ENCODE results near the gene HES5.
"Not testable (repeated sequence)": the region's sequence is repeated elsewhere in the genome, so short reads cannot be mapped to it uniquely, and the experiment has no call there.

Gene HES5, protein sequence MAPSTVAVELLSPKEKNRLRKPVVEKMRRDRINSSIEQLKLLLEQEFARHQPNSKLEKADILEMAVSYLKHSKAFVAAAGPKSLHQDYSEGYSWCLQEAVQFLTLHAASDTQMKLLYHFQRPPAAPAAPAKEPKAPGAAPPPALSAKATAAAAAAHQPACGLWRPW

DNA sequence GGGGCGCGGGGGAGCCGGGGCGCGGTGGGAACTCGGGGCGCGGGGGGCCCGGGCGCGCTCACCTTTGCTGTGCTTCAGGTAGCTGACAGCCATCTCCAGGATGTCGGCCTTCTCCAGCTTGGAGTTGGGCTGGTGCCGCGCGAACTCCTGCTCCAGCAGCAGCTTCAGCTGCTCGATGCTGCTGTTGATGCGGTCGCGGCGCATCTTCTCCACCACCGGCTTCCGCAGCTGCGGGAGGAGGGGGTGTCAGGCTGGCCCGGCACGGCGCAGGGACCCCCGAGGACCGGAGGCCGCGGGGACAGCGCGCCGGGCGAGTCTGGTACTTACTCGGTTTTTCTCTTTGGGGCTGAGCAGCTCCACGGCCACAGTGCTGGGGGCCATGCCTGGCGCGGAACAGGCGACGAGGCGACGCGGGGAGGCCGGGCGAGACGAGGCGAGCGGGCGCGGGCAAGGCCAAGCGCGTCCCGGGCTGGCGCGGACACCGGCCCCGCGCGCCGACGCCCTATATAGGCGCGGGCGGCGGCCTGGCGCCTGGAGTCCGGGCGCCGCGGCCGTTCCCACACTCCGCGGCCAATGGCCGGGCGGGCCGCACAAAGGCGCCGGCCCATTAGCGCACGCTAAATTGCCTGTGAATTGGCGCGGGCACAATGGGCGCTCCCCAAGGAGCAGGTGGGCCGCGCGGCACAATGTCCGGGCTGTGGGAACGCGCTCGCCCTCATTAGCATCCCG lies at the start of gene HES5:
Gene HES5, minus strand, starts transcription at position 480 of the 729 bp plus-strand sequence. Its CDS starts 99 bp downstream, at position 381.
- DNase-seq (ENCODE audit: low read depth): no peak
- H3K4me3 ChIP-seq (ENCODE audit: low read depth, low read length): no peak within 1 kb of the TSS
- TF ChIP-seq, protein P1, sequence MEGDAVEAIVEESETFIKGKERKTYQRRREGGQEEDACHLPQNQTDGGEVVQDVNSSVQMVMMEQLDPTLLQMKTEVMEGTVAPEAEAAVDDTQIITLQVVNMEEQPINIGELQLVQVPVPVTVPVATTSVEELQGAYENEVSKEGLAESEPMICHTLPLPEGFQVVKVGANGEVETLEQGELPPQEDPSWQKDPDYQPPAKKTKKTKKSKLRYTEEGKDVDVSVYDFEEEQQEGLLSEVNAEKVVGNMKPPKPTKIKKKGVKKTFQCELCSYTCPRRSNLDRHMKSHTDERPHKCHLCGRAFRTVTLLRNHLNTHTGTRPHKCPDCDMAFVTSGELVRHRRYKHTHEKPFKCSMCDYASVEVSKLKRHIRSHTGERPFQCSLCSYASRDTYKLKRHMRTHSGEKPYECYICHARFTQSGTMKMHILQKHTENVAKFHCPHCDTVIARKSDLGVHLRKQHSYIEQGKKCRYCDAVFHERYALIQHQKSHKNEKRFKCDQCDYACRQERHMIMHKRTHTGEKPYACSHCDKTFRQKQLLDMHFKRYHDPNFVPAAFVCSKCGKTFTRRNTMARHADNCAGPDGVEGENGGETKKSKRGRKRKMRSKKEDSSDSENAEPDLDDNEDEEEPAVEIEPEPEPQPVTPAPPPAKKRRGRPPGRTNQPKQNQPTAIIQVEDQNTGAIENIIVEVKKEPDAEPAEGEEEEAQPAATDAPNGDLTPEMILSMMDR (IDR thresholded peaks at IDR 0.05; ENCODE audit: low read depth, low read length, missing control alignments): no peak
- in situ Hi-C loops (cut with HindIII; ENCODE audit: low sequenced_read_pairs): no loop called here

DNA sequence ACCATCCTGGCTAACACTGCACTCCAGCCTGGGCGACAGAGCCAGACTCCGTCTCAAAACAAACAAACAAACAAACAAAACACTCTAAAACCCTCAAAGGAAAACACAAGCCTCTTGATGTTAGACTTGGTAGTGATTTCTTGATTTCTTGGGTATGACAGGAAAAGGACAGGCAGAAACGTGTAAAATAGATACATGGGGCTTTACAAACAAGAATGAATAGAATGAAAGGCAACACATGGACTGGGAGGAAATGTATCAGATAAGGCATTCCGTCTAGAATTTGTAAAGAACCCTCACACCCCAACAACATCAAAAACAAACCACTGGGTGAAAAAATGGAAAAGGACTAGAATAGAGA lies 48.7 kb upstream of the HES5 start:
- in situ Hi-C loops (cut with HindIII; ENCODE audit: low sequenced_read_pairs): no loop called here
- H3K4me3 ChIP-seq (ENCODE audit: low read depth, low read length): no peak overlapping the region
- TF ChIP-seq, protein P1 (IDR thresholded peaks at IDR 0.05; ENCODE audit: low read depth, low read length, missing control alignments): no peak
- no peak for DNase-seq (ENCODE audit: low read depth)

DNA sequence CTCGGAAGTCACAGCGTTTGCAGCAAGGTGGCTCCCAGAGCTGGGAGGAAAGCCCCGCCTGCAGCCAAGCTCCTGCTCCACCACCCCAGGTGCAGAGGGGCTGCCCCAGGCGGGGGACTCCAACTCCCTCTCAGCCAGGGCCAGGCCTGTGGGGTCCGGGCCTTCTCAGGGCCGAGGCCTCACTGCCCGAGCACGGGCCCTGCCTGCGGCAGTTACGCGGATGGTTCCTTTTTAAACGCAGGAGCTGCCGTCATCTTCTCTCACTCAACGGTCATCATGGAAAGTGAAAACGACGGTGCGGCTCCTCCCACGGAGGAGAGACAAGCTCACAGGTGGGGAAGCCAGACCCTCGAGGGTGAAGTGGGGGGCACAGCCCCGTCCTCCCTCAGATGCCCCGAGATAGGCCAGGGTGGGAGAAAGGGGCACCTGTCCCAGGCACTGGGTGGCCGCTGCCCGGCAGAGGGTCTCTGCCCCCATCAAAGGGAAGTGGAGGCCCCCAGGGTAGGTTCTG lies 47.6 kb upstream of the HES5 start:
- DNase-seq (ENCODE audit: low read depth); in situ Hi-C loops (cut with HindIII; ENCODE audit: low sequenced_read_pairs); H3K4me3 ChIP-seq (ENCODE audit: low read depth, low read length): not testable (repeated sequence)

DNA sequence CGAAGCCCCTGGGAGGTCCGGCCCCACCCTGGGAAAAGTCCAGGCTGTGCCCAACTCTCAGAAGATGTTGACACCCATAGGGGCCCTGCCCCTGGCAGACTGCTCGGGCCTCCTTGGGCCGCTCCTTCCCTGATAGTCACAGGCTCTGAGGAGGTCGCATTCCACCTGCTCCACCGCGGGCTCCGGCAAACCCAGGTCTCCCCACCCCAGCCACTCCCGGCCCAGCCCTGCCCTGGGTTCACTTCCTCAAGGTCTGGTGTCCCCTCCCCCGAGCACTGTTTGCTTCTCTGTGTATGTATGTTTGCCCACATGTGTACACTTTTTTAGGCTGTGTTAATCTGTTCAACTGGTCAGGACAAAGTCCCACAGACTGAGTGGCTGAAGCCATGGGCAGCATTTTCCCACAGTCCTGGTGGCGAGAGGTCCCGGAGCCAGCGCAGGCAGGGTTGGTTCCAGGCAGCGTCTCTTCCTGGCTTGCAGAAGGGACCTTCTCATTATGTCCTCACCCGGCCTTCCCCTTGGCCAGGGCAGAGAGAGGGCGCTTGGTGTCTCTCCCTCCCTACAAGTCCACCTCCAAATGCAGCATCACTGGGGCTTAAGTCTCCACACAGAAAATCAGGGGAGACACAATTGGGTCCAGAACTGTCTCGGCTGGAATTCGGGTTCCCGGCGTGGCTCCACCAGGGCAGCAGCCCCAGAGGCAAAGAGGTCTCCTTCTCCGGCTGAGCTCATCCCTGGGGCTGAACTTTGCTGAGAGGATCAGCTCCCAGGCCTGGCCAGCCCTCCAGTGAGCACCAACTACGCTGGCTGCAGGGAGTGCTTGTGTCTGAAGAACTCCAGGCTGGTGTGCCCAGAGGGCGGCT lies 46.0 kb upstream of the HES5 start:
- no peak overlapping the region for H3K4me3 ChIP-seq (ENCODE audit: low read depth, low read length)
- TF ChIP-seq, protein P1 (IDR thresholded peaks at IDR 0.05; ENCODE audit: low read depth, low read length, missing control alignments): no peak
- in situ Hi-C loops (cut with HindIII; ENCODE audit: low sequenced_read_pairs): no loop called here

DNA sequence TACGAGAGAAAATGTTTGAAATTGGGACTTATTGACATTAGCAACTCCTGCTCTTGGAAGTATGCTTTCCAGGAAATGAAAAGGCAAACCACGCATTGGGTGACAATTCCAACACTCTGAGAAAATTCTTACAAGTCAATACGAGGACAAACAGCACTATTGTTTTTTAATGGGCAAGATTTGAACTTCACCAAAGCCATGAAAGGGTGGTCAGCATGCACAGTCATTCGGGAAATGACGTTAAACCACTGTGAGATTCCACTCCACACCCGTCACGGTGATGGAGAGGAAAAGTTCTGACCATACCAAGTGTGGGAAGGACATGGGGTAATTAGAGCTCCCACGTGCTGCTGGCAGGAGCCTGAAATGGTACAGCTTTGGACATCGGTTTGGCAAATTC lies 44.3 kb upstream of the HES5 start:
- H3K4me3 ChIP-seq (ENCODE audit: low read depth, low read length): no peak overlapping the region
- in situ Hi-C loops (cut with HindIII; ENCODE audit: low sequenced_read_pairs): no loop called here
- no peak for DNase-seq (ENCODE audit: low read depth)
- TF ChIP-seq, protein P1 (IDR thresholded peaks at IDR 0.05; ENCODE audit: low read depth, low read length, missing control alignments): no peak

More for the DNA sequence above, 46.0 kb upstream of the HES5 start:
- DNase-seq (ENCODE audit: low read depth): no peak

DNA sequence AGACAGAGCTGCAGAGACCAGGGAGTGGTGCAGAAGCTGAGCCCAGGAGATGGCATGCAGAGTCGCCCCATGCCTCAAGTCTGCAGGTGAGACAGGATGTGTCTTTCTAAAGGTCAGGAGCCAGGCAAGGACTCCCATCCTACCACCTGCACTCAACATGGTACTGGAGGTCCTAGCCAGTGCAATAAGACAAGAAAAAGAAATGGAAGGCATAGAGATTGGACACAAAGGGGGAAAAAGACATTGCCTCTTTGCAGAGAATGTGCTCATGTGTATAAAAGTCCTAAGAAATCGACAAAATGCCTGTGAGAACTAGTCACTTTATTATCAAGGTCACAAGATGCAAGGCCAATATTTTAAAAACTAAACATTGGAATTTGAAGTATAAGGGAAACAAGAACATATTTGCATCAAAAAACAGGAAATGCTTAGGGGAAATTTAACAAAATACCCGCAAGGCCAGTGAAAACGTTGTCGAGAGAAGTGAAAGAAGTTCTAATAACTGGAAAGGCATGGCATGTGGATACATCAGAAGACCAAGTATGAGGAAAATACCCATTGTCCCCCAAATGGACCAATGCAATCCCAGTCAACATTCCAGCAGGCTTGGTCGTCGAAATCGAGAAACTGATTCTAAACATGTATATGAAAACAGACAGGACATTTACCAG lies 43.3 kb upstream of the HES5 start:
- in situ Hi-C loops (cut with HindIII; ENCODE audit: low sequenced_read_pairs): no loop called here
- no peak overlapping the region for H3K4me3 ChIP-seq (ENCODE audit: low read depth, low read length)
- TF ChIP-seq, protein P1 (IDR thresholded peaks at IDR 0.05; ENCODE audit: low read depth, low read length, missing control alignments): no peak
- DNase-seq (ENCODE audit: low read depth): no peak
